Left ventricle myocardium inferior (tissue), 1 donor: ENCODE data around the gene BUD31. TPM values are rescaled to one million over a fixed set of nuclear protein-coding genes. Genes with fewer than 3 reads are reported as not detected.

ENCODE experiments used
- DNase-seq: peaks from one replicate; pipeline ENCODE4 v3.0.0-alpha.2; 2020
- H3K27ac ChIP-seq: fragments of 200-600 bp; replicated peaks from 2 replicates; pipeline ENCODE4 v1.8.0; 2021
- H3K27me3 ChIP-seq: fragments of 200-600 bp; 2 replicates; pipeline ENCODE4 v1.8.0; 2021; ENCODE audit warnings: low read depth
- H3K36me3 ChIP-seq: fragments of 200-600 bp; 2 replicates; pipeline ENCODE4 v1.8.0; 2021
- H3K4me1 ChIP-seq: fragments of 200-600 bp; 2 replicates; pipeline ENCODE4 v1.8.0; 2021
- H3K4me3 ChIP-seq: fragments of 200-600 bp; 2 replicates; pipeline ENCODE4 v1.8.0; 2021; ENCODE audit warnings: mild to moderate bottlenecking, moderate library complexity
- H3K9me3 ChIP-seq: fragments of 200-600 bp; replicated peaks from 2 replicates; pipeline ENCODE4 v1.8.0; 2021
- CTCF ChIP-seq: fragments of 200-600 bp; IDR thresholded peaks from 2 replicates; pipeline ENCODE4 v1.8.0; 2021; ENCODE audit warnings: antibody characterized with exemption, mild to moderate bottlenecking, borderline replicate concordance
- intact Hi-C: fragments of 100-400 bp; cut with micrococcal nuclease; formaldehyde crosslinking; loops from one replicate; pipeline ENCODE4 v1.11.0; 2022
- total RNA-seq: library from RNA; stranded (reverse); fragmentation: NEBNext Ultra II Directional; extraction: Animal tissue kit (Norgen Biotek cat#: 25700); gene quantifications from one replicate; pipeline ENCODE4 v1.2.1, GENCODE V29; 2021
- donor health status: DM: no; HTN: yes; CAD: no; lungs with severe emphysema.

Gene BUD31
- total RNA-seq, 1 donor from 2014 or later: 43.9 TPM

DNA sequence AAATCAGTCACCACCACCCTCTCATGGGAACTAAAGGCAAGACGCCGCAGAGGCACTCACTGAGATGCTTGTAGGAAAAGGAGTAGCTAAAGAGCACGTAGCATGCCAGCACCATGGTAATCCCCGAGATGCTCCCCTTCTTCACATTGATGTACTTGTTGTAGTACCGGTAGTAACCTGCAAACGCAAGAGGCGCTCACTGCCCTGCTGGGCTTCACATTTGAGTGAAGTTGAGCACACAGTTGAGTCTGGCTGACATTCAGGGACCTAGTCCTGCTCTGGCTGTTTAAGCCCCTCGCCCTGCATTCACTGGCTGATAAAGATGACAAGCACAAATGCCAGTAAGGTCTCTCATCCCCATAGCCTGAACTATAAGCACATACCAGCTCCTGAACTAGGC, 50.3 kb downstream of the BUD31 start:
- DNase-seq: no peak
- Histone ChIP-seq H3K4me1 (peaks cover 64% of the 10 kb centered on the region), H3K36me3 (peaks cover 82% of the 10 kb centered on the region), H3K27ac (no peak overlapping the region), H3K9me3 (no peaks in the 10 kb centered on the region), H3K4me3 (no peak overlapping the region), H3K27me3 (no peaks in the 10 kb centered on the region)
- no peak for TF ChIP-seq CTCF
- intact Hi-C loops: no loop called here

- Histone ChIP-seq H3K4me3 (no peak overlapping the region), H3K4me1 (peaks cover 79% of the 10 kb centered on the region), H3K36me3 (peaks cover 68% of the 10 kb centered on the region), H3K27ac (peak overlapping the region; percentile 25), H3K27me3 (no peaks in the 10 kb centered on the region), H3K9me3 (no peaks in the 10 kb centered on the region)
- DNase-seq: no peak
- intact Hi-C loops: no loop called here
- no peak for TF ChIP-seq CTCF
Measured at GRCh38 chr7:99460651-99461050, 51.9 kb downstream of the BUD31 start.

- Histone ChIP-seq H3K36me3 (peaks cover 63% of the 10 kb centered on the region), H3K4me1 (peaks cover 83% of the 10 kb centered on the region), H3K9me3 (no peaks in the 10 kb centered on the region), H3K27ac (no peak overlapping the region), H3K27me3 (no peaks in the 10 kb centered on the region), H3K4me3 (no peak overlapping the region)
- no peak for DNase-seq
- intact Hi-C loops: no loop called here
- no peak for TF ChIP-seq CTCF
Measured at GRCh38 chr7:99461221-99461620, 52.5 kb downstream of the BUD31 start.

GRCh38 chr7:99465421-99465768, 56.6 kb downstream of the BUD31 start:
- Histone ChIP-seq H3K4me1 (peaks cover 59% of the 10 kb centered on the region), H3K27ac (peak overlapping the region; percentile 95), H3K4me3 (peak overlapping the region; percentile 99), H3K9me3 (no peaks in the 10 kb centered on the region), H3K36me3 (peaks cover 23% of the 10 kb centered on the region), H3K27me3 (no peaks in the 10 kb centered on the region)
- no peak for TF ChIP-seq CTCF
- no peak for DNase-seq
- intact Hi-C loops: no loop called here

DNA sequence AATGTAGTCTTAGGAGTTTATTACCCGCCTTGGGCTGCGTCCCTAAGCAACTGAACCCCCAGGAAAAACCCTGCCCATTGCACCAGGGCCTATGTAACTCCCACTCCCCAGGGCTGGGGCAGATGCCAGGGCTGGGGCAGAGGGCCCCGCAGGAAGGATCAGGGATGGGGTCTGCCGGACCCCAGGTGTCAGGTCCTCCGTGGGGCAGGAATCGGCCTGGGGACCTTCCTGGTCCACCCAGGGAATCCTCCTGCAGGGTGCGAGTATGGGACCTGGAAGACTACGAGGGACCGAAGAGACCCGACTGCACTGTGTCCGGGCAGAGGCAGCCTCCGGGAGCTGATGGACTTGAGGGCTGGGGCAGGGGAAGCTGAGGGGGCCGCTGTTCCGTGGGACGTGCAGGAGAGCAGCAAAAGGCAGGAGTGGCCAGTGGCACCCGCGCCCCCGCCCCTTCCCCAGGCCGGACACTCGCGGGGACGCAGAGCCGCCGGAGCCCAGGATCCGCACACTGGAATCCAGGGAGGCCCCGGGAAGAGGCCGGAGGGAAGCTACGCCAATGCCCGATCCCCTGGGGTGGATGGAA, 59.7 kb downstream of the BUD31 start:
- Histone ChIP-seq H3K9me3 (no peaks in the 10 kb centered on the region), H3K36me3 (peaks cover 8% of the 10 kb centered on the region), H3K27ac (no peak overlapping the region), H3K4me1 (peaks cover 53% of the 10 kb centered on the region), H3K4me3 (no peak overlapping the region), H3K27me3 (no peaks in the 10 kb centered on the region)
- DNase-seq: no peak
- no peak for TF ChIP-seq CTCF
- intact Hi-C loops: no loop called here

Other genes with a start within 250 kb of the BUD31 start
- gene KPNA7, start 200.9 kb upstream of the BUD31 start, total RNA-seq: not detected
- not detected for gene MYH16, start 136.1 kb upstream of the BUD31 start, total RNA-seq
- 131 TPM for gene ARPC1A, start 83.1 kb upstream of the BUD31 start, total RNA-seq
- gene ARPC1B, start 34.2 kb upstream of the BUD31 start, total RNA-seq: 33.6 TPM
- gene PDAP1, start 372 bp upstream of the BUD31 start, total RNA-seq: 93.2 TPM
- gene PTCD1, start 29.8 kb downstream of the BUD31 start, total RNA-seq: 4.3 TPM
- 17.9 TPM for gene CPSF4, start 30.0 kb downstream of the BUD31 start, total RNA-seq
- 834 TPM for gene ATP5MF, start 57.2 kb downstream of the BUD31 start, total RNA-seq
- 3.3 TPM for gene ZNF789, start 63.9 kb downstream of the BUD31 start, total RNA-seq
- 15.6 TPM for gene ZNF394, start 91.3 kb downstream of the BUD31 start, total RNA-seq
- gene ZKSCAN5, start 95.7 kb downstream of the BUD31 start, total RNA-seq: 6.0 TPM
- 6.4 TPM for gene FAM200A, start 143.1 kb downstream of the BUD31 start, total RNA-seq
- gene ZNF655, start 149.7 kb downstream of the BUD31 start, total RNA-seq: 26.1 TPM
- not detected for gene TMEM225B, start 189.3 kb downstream of the BUD31 start, total RNA-seq
- gene ZSCAN25, start 208.0 kb downstream of the BUD31 start, total RNA-seq: 9.0 TPM